ENCODE data around the gene SLX4. TPM values are rescaled to one million over a fixed set of nuclear protein-coding genes. Genes with fewer than 3 reads are reported as not detected.

SLX4 gene
- total and polyA plus RNA-seq, 12 donors, result 1.1 to 4.4 (median 2.9) TPM

DNA sequence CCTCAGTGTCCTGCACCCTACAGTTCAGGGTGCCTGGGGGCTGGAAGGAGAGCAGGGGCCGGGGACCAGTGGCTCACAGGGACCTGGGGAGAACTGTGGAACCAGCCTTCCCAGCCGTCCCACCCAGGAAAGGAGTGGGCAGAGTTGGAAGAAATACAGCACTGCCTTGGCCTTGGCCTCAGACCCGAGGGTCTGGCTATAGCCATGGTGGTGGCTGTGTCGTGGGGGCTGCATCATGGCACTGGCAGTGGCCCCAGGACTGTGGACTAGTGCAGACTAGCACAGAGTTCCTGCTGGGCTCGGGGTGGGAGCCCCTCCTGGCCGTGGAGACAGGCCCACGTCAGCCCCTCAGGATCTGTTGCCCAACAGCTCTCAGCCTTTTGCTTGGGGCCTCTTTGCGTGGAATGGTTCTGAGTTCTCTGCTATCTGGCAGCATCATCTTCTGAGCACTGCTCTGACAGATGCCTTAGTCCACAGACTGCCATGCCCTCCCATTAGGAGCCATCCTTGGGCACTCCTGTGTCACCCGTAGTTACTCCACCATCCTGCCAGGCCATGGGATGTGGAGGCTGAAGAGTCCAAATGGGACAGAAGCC lies 30.5 kb upstream of the SLX4 start:
- TF ChIP-seq, protein P1, sequence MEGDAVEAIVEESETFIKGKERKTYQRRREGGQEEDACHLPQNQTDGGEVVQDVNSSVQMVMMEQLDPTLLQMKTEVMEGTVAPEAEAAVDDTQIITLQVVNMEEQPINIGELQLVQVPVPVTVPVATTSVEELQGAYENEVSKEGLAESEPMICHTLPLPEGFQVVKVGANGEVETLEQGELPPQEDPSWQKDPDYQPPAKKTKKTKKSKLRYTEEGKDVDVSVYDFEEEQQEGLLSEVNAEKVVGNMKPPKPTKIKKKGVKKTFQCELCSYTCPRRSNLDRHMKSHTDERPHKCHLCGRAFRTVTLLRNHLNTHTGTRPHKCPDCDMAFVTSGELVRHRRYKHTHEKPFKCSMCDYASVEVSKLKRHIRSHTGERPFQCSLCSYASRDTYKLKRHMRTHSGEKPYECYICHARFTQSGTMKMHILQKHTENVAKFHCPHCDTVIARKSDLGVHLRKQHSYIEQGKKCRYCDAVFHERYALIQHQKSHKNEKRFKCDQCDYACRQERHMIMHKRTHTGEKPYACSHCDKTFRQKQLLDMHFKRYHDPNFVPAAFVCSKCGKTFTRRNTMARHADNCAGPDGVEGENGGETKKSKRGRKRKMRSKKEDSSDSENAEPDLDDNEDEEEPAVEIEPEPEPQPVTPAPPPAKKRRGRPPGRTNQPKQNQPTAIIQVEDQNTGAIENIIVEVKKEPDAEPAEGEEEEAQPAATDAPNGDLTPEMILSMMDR (IDR thresholded peaks at IDR 0.05), result no peak

DNA sequence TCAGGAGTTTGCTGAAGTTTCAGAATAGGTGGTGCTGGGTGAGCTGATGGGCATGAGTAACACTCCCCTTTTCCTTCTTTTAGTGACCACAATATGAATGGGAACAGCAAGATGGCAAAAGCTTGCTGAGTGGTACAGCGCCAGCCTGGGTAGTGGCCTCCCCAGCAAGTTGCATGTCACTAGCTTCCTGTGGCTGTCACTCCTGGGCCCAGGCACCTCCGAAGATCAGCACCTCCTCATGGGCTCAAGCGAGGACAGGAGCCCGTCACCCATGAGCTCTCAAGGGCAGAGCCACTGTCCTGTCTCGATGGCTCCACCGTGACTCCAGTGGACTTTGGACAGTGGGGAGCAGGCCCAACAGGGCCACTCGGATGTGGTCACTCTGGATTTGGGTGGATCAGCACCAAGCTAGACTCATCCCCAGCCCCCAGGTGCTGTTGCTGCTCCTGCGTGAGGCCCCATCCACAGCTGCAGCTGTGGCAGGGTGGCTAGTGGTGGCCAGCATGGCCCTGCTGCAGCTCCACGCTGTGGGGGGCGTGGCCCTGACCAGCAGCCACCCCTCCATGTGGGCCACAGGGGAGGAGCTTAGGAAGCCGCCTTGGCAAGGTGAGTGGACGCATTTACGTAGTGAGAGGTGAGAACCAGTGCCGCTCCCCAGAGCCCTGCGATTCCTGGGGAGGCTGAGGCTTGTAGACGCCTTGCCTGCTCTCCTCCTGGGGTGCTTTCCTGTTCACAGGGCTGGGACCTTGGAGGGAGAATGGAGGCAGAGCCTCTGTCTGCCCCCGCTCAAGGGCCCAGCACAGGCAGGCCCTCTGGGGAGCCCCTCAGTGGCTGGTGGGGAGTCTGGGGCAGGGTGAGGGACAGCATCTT lies 29.5 kb upstream of the SLX4 start:
- peaks cover 0 to 42% (median 4%) of the 10 kb centered on the region in 9 donors for H3K36me3 ChIP-seq
- no peaks in the 10 kb centered on the region for H3K27me3 ChIP-seq
- TF ChIP-seq, protein P1 (IDR thresholded peaks at IDR 0.05), result no peak
- 95 to 97% methylated on average over 17 of the region's 17 CpGs for WGBS, 2 donors
- H3K9me3 ChIP-seq, result no peaks in the 10 kb centered on the region
- H3K4me3 ChIP-seq, result no peak overlapping the region
- H3K27ac ChIP-seq, result no peak overlapping the region
- no peak for DNase-seq
- intact Hi-C loops (cut with DNase I), result no loop called here
- H3K4me1 ChIP-seq, result peaks cover 0 to 10% (median 0%) of the 10 kb centered on the region in 9 donors
- ATAC-seq, result peak in 1 of 8 donors; percentile 36

More for the DNA sequence above, 30.5 kb upstream of the SLX4 start:
- no peak overlapping the region for H3K27ac ChIP-seq
- no peaks in the 10 kb centered on the region for H3K9me3 ChIP-seq
- peaks cover 0 to 42% (median 4%) of the 10 kb centered on the region in 9 donors for H3K36me3 ChIP-seq
- 94 to 95% methylated on average over 9 of the region's 9 CpGs for WGBS, 2 donors
- ATAC-seq (no peak), DNase-seq (no peak)
- H3K4me3 ChIP-seq, result no peak overlapping the region
- intact Hi-C loops (cut with DNase I), result no loop called here
- no peaks in the 10 kb centered on the region for H3K27me3 ChIP-seq
- peaks cover 0 to 9% (median 0%) of the 10 kb centered on the region in 9 donors for H3K4me1 ChIP-seq

DNA sequence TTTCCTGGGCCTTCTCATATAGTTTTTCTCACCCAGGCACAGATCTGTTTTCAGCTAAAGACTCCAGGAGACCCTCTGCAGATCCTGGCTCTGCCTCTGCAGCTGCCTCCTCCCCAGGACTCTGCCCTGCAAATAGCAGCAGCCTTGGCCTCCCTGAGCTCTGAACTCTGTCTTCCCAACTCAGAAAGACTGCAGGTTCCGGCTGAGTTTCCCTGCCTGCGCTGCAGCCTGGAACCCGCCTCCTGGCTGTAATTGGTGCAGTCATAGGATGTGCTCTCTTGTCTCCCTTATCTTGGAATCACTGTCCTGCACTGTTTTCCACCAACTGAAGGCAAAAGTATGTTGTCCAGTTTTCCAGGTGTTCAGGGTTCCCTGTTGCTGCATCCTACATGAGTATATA lies 28.8 kb upstream of the SLX4 start:
- DNase-seq, result no peak
- no peaks in the 10 kb centered on the region for H3K9me3 ChIP-seq
- H3K4me3 ChIP-seq, result no peak overlapping the region
- no peak for ATAC-seq
- H3K36me3 ChIP-seq, result peaks cover 0 to 38% (median 4%) of the 10 kb centered on the region in 9 donors
- TF ChIP-seq, protein P1 (IDR thresholded peaks at IDR 0.05), result no peak
- WGBS, 2 donors, result 93% methylated on average over 3 of the region's 3 CpGs
- peaks cover 0 to 10% (median 0%) of the 10 kb centered on the region in 9 donors for H3K4me1 ChIP-seq
- no peaks in the 10 kb centered on the region for H3K27me3 ChIP-seq
- H3K27ac ChIP-seq, result no peak overlapping the region
- intact Hi-C loops (cut with DNase I), result no loop called here

DNA sequence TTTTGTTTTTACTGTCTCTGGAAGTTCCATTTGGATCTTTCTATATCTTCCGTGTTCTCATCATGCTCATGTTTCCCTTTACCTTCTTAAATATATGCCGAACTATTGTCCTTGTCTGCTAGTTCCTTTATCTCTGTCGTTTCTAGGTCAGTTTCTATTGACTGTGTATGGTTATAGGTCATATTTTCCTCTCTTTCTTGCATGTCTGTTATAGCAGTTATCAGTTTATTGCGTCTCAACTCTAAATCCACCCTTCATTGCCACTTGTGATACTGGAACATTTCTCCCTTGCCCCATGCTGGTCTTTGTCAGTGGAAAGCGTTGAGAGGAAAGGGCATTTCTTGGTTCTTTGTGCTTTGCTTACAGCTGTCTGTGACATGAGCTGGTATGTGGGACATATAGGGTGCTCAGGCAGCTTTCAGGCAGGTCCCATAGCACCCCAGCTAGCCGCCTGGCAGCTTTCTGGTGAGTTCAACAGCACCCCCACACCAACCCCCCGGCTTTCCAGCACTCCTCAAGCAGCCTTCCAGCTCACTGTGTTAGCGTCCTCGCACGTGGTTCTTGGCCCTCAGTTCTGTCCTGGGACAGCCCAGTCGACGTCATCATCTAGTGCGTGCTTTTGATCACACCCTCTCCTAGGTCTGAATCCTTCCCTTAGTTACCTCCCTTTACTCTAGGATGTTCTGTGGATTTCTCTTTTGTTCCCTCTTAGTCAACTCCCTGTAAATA lies 27.7 kb upstream of the SLX4 start:
- no peak overlapping the region for H3K4me3 ChIP-seq
- H3K4me1 ChIP-seq, result peaks cover 0 to 10% (median 0%) of the 10 kb centered on the region in 9 donors
- peaks cover 0 to 31% (median 4%) of the 10 kb centered on the region in 9 donors for H3K36me3 ChIP-seq
- TF ChIP-seq, protein P1 (IDR thresholded peaks at IDR 0.05), result no peak
- WGBS, 2 donors, result 89% methylated on average over 13 of the region's 13 CpGs
- no peak overlapping the region for H3K27ac ChIP-seq
- no peaks in the 10 kb centered on the region for H3K27me3 ChIP-seq
- intact Hi-C loops (cut with DNase I), result no loop called here
- peak in 1 of 8 donors; percentile 20 for ATAC-seq
- no peak for DNase-seq
- H3K9me3 ChIP-seq, result no peaks in the 10 kb centered on the region
